HL-60 (cell line): ENCODE measurements around the gene DNAJB1.

Experiments used
- DNase-seq, 2 experiments: peaks; one replicate each; pipeline ENCODE4 v3.0.0-alpha.2; 2010 to 2020; ENCODE audit warnings: low read depth in 1 of 2, low spot score in 1 of 2
- H3K27ac ChIP-seq: fragments of 250-450 bp; sonication (Bioruptor Pico); replicated peaks from 2 replicates; pipeline ENCODE4 v1.5.1; 2020; ENCODE audit warnings: mild to moderate bottlenecking, moderate library complexity
- H3K27me3 ChIP-seq: fragments of 250-450 bp; sonication (Bioruptor Pico); 2 replicates; pipeline ENCODE4 v1.5.1; 2021; ENCODE audit warnings: mild to moderate bottlenecking, moderate library complexity; ENCODE audit not compliant: insufficient read depth, poor library complexity, severe bottlenecking
- H3K4me3 ChIP-seq: replicated peaks from 2 replicates; pipeline ENCODE4 v1.5.1; 2011; ENCODE audit warnings: mild to moderate bottlenecking, control low read depth, low read length; ENCODE audit not compliant: insufficient read depth
- CTCF ChIP-seq: IDR thresholded peaks from one replicate; pipeline ENCODE4 v1.5.1; 2011; ENCODE audit warnings: low read length, control low read depth, inconsistent platforms; ENCODE audit not compliant: insufficient read depth
- GABPA ChIP-seq: IDR thresholded peaks from 2 replicates; pipeline ENCODE4 v1.6.1; 2012; ENCODE audit warnings: low read depth
- POLR2AphosphoS5 ChIP-seq: IDR thresholded peaks from 2 replicates; pipeline ENCODE4 v1.6.1; 2012; ENCODE audit warnings: low read depth
- REST ChIP-seq: IDR thresholded peaks from 2 replicates; pipeline ENCODE4 v1.6.1; 2012; ENCODE audit warnings: low read depth; ENCODE audit not compliant: insufficient replicate concordance
- SPI1 ChIP-seq: IDR thresholded peaks from 2 replicates; pipeline ENCODE4 v1.6.1; 2012; ENCODE audit warnings: low read depth, mild to moderate bottlenecking, borderline replicate concordance

The DNAJB1 gene

GRCh38 chr19:14471436-14472187, 46.6 kb downstream of the DNAJB1 start:
- TF ChIP-seq CTCF: no peak
- TF ChIP-seq SPI1: no peak
- Histone ChIP-seq H3K27ac (no peak overlapping the region), H3K27me3 (peaks cover 19% of the 10 kb centered on the region), H3K4me3 (no peak overlapping the region)
- no peak for DNase-seq

- peaks cover 19% of the 10 kb centered on the region for H3K27me3 ChIP-seq
- no peak overlapping the region for H3K27ac ChIP-seq
- no peak overlapping the region for H3K4me3 ChIP-seq
- TF ChIP-seq POLR2AphosphoS5 (no peak; the same call in 1 of the 2 replicates), GABPA (no peak), REST (no peak), CTCF (no peak), SPI1 (no peak)
- no peak for DNase-seq
These were observed 47.9 kb downstream of the DNAJB1 start for GRCh38 chr19:14470031-14470876.

GRCh38 chr19:14467816-14468215, 50.4 kb downstream of the DNAJB1 start:
- Histone ChIP-seq H3K4me3 (no peak overlapping the region), H3K27me3 (peaks cover 6% of the 10 kb centered on the region), H3K27ac (no peak overlapping the region)
- no peak for TF ChIP-seq GABPA
- no peak for TF ChIP-seq POLR2AphosphoS5
- no peak for TF ChIP-seq REST
- no peak for TF ChIP-seq CTCF
- no peak for TF ChIP-seq SPI1
- DNase-seq: no peak
